Measurements from ENCODE around the gene MAB21L3.
"Not testable (repeated sequence)": the region's sequence is repeated elsewhere in the genome, so short reads cannot be mapped to it uniquely, and the experiment has no call there.

The MAB21L3 gene

DNA sequence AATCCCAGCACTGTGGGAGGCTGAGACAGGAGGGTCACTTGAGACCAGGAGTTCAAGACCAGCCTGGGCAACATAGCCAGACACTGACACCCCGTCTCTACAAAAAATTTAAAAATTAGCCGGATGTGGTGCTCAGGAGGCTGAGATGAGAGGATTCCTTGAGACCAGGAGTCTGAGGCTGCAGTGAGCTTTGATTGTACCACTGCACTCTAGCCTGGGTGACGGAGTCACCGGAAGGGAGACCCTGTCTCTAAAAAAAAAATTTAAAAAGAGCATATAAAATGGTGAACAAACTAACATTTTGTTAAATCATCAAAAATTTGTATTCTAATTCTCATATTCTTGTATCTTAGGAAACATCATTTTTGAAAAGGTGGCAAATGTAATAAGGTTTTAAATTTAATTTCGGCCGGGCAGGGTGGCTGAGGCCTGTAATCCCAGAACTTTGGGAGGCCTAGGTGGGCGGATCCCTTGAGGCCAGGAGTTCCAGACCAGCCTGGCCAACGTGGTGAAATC, 27.1 kb downstream of the MAB21L3 start:
- no peak for DNase-seq (ENCODE audit: low spot score)

- DNase-seq (ENCODE audit: low spot score), result no peak
Observed at GRCh38 chr1:116139592-116140134, 28.5 kb downstream of the MAB21L3 start.

- DNase-seq (ENCODE audit: low spot score), result no peak
Observed at GRCh38 chr1:116144151-116144550, 33.0 kb downstream of the MAB21L3 start.

- not testable (repeated sequence) for DNase-seq (ENCODE audit: low spot score)
Observed at GRCh38 chr1:116146447-116147113, 35.4 kb downstream of the MAB21L3 start.

GRCh38 chr1:116147114-116147510, 35.9 kb downstream of the MAB21L3 start:
- DNase-seq (ENCODE audit: low spot score), result no peak

- no peak for DNase-seq (ENCODE audit: low spot score)
Observed at GRCh38 chr1:116147972-116148371, 36.8 kb downstream of the MAB21L3 start.

DNA sequence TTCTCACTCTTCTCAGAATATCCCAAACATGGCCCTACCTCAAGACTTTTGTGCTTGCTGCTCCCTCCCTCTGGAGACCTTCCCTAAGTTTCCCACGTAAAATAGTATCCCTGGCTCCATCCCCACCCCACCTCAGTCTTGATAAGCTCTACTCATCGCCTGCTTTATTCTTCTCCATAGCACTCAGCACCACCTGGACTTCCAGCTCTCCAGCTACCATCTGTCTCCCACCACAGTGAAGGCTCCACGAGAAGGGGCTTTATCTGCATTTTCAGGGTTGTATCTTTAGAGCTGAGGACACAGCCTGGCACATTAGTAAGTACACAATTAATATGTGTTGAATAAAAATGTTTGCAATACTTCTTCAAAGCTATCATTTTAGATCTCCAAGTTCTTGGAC, 37.8 kb downstream of the MAB21L3 start:
- no peak for DNase-seq (ENCODE audit: low spot score)

DNA sequence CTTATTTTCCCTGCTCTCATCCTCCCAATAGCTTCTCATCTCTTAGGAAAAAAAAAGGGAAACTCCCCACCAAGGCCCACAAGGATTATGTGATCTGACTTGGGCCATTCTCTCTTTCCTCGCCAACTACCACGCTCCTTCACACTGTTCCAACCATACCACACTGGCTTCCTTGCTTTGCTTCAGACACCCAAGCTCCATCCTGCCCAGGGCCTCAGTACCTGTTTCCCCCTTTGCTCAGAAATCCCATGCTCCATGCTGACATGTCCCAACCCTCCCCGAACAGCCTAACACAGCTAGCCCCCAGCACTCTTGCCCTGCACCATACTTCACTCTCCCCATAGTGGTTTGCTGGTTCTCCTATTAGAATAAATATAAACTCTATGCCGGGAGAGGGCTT, 39.2 kb downstream of the MAB21L3 start:
- no peak for DNase-seq (ENCODE audit: low spot score)

DNA sequence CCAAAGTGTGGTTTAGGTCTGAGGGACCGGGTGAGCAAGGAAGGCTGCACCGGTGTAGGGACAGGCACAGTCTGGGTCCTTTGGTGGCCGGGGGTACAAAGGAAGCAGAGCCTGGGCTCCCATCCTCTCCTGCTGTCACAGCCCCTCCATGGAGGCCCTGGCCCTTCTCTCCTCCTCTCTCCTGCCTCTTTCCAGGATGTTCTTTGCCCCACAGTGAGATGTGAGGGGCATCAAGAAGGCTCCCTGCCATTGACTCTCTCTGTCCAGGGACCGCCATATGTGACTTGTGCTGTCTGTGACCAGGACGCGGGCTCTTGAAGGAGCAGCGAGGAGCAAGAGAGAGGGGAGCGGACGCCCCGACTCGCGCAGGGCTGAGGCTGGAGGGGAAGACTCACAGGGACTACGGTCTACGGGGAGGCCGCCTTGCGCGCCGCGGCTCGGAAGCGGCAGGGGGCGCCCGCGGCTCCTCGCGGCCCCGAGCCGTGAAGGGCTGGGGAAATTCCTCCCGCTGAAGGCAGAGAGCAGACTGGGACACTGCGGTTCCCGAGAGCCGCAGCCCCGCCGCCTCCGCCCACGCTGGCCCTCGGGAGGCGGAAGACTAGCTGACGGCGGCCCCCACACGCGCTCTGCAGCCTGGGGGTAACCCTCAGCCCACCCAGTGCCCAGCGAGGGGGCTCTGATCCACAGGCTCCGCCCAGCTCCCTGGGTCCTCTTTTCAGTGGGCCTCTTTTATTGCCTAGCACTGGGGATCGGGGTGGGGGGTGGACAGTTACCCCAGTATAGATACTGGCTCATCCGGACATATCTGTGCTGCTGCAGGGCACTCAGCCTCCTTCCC, 40.8 kb downstream of the MAB21L3 start:
- peak; percentile 92 for DNase-seq (ENCODE audit: low spot score)

DNA sequence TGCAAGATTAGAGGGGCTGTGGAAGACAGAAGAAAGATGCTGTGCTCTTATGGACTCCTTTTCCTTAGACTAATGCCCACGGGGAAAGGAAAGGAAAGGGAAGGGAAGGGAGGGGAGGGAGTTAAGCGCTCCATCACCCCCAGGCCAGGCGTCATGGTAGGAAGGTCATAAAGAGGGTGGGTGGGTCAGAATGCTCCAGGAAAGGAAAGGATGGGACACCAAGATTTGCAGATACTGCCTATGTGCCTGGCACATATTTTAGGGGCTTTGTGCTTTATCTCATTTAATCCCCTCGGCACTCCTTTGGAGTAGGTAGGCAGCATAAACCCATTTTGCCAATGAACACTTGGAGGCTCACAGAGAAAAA, 41.4 kb downstream of the MAB21L3 start:
- DNase-seq (ENCODE audit: low spot score), result no peak

- DNase-seq (ENCODE audit: low spot score), result no peak
Observed at GRCh38 chr1:116152950-116153691, 41.9 kb downstream of the MAB21L3 start.

DNA sequence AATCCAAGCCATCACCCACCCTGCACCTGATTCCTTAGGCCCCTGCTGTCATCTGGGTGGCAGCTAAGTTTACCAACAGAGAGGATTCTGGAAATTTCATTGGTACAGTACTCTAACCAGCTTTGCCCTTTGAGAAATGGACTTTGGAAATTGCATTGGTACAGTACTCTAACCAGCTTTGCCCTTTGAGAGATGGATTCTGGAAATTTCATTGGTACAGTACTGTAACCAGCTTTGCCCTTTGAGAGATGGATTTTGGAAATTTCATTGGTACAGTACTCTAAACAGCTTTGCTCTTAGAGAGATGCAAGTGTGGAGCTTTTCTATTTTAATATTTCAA, 42.5 kb downstream of the MAB21L3 start:
- DNase-seq (ENCODE audit: low spot score), result no peak

DNA sequence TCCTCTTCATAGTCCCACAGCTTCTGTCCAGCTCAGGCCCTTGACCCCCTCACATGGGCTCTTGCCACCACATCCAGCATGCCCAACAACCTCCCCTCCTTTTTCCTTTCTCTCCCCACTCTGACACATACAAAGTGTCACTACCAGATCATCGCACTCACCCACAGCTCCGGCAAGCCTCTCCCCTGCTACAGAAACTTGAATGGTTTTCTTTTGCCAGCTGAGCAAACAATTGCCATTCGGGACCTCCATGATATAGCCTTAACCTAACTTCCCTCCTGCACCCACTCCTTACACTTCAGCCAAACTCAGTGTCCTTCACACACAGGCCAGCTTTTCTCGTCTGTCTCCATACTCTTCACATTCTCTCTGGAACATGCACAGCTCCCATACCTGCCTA, 43.3 kb downstream of the MAB21L3 start:
- DNase-seq (ENCODE audit: low spot score), result no peak

GRCh38 chr1:116157096-116157495, 45.9 kb downstream of the MAB21L3 start:
- DNase-seq (ENCODE audit: low spot score), result no peak

DNA sequence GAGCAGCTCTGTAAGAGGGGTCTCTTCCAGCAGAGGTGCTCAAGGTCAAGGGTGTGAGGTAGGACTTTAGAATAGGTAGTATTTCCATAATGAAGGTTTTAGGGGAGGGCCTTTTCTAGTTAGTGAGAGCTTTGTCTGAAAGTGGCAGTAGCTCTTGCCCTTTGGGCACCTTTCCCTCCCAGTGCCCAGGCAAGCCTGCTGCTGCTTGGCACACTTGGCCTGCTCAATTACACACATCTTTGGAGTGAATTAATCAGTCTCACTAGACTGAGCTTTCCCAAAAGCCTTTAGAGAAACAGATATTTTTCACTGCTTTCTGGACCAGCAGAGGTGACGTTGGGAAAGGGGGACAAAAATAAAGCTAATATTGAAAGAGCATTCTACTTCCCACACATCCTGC, 48.0 kb downstream of the MAB21L3 start:
- DNase-seq (ENCODE audit: low spot score), result no peak

GRCh38 chr1:116159611-116160010, 48.4 kb downstream of the MAB21L3 start:
- no peak for DNase-seq (ENCODE audit: low spot score)

DNA sequence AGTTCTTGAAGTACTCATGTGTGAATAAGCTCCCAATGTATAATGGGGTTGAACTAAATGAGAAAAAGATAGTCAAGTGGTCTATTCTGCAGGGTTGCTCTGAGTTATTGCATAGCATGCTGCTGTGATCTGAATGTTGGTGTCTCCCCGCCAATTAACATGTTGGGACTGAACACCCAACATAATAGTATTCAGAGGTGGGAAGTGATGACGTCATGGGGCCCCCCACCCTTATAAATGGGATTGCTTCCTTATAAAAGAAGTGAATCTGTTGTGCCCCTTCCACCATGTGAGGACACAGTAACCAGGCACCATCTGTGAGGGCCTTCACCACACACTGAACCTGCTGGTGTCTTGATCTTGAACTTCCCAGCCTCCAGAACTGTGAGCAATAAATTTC, 50.2 kb downstream of the MAB21L3 start:
- no peak for DNase-seq (ENCODE audit: low spot score)

- DNase-seq (ENCODE audit: low spot score), result no peak
Observed at GRCh38 chr1:116161877-116162390, 50.7 kb downstream of the MAB21L3 start.

DNA sequence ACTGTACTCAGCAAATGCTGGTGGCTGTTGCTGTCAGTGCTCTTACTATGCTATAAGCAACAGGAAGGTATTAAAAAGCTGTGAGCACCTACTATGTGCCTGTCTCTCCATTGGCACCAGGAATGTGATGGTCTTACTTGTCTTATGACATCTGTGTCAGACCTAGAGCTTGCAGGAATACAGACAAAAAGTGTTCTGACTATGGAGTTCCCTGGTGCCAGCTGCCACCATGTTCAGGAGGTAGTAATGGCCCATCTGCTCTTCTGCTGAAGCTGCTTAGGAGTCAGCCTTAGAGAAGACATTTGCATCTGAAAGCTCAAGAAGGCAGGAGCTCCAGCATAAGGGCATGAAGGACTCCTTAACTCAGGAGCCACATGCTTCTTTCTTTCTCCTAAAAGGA, 52.3 kb downstream of the MAB21L3 start:
- no peak for DNase-seq (ENCODE audit: low spot score)

- DNase-seq (ENCODE audit: low spot score), result no peak
Observed at GRCh38 chr1:116164150-116164549, 53.0 kb downstream of the MAB21L3 start.

- no peak for DNase-seq (ENCODE audit: low spot score)
Observed at GRCh38 chr1:116164604-116165368, 53.6 kb downstream of the MAB21L3 start.

DNA sequence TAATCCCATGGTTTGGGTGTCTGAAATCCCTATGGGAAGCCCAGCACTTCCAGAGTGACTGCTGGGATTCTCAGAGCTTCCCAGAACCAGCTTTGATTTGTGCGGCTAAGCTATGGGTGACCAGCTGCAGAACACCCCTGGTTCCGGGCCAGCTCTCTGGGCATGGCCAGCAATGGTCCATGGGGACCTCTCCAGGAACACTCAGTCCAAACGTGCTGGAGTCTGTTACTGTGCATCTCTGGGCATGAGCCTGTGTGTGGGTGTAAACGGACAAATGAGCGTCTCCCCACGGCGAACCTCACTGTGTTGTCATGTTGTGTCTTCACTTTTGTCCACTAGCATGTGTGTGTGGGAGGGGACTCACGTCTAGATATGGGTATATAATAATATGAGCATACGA, 54.4 kb downstream of the MAB21L3 start:
- no peak for DNase-seq (ENCODE audit: low spot score)

Measured in D341Med (cell line).